Activated CD4-positive, alpha-beta memory T cell treated with anti-CD3 and anti-CD28 coated beads, Interleukin-2, amount 10 ng/mL, durations not matched to agents 7 days and 5 days (primary cell): Measurements from ENCODE around the gene COL6A1. TPM values are rescaled to one million over a fixed set of nuclear protein-coding genes. Genes with fewer than 3 reads are reported as not detected.

ENCODE experiments used
- CTCF ChIA-PET: fragments of 350-600 bp; sonication (Branson Sonifier 250); formaldehyde crosslinking; loops from one replicate; lab custom pipeline; 2021; ENCODE audit warnings: antibody characterized with exemption, inconsistent platforms; lab: Charles Lee
- POLR2A ChIA-PET: fragments of 350-600 bp; sonication (Branson Sonifier 250); formaldehyde crosslinking; loops from one replicate; lab custom pipeline; 2021; ENCODE audit warnings: antibody characterized with exemption; lab: Charles Lee
- DNase-seq: peaks from one replicate; pipeline ENCODE4 v3.0.0-alpha.2; 2020
- H3K27ac Mint-ChIP-seq: one replicate; pipeline ENCODE4 v1.8.0; 2021; ENCODE audit warnings: mild to moderate bottlenecking, mixed read lengths
- H3K27me3 Mint-ChIP-seq: one replicate; pipeline ENCODE4 v1.8.0; 2021; ENCODE audit warnings: mixed read lengths
- H3K36me3 Mint-ChIP-seq: one replicate; pipeline ENCODE4 v1.8.0; 2021; ENCODE audit warnings: low read depth, mixed read lengths
- H3K4me1 Mint-ChIP-seq: one replicate; pipeline ENCODE4 v1.8.0; 2021; ENCODE audit warnings: mixed read lengths
- H3K4me3 Mint-ChIP-seq: one replicate; pipeline ENCODE4 v1.8.0; 2021; ENCODE audit warnings: mild to moderate bottlenecking, mixed read lengths
- H3K9me3 Mint-ChIP-seq: one replicate; pipeline ENCODE4 v1.8.0; 2021; ENCODE audit warnings: mixed read lengths
- total RNA-seq, 2 experiments: library from RNA; stranded (reverse); gene quantifications; one replicate each; pipeline ENCODE4 v1.2.3, GENCODE V29; 2021

COL6A1 gene
- under 1 TPM; 0.08 to 0.33 TPM for total RNA-seq

- CTCF ChIA-PET = no interaction called here
- H3K9me3 Mint-ChIP-seq = no peaks in the 10 kb centered on the region
- no peak within 1 kb of the TSS for H3K27ac Mint-ChIP-seq
- peaks cover 4% of the 10 kb centered on the region for H3K27me3 Mint-ChIP-seq
- no peak within 1 kb of the TSS for H3K4me3 Mint-ChIP-seq
- peak; percentile 48 for DNase-seq
- peaks cover 6% of the 10 kb centered on the region for H3K4me1 Mint-ChIP-seq
- POLR2A ChIA-PET = no interaction called here
- no peaks in the 10 kb centered on the region for H3K36me3 Mint-ChIP-seq
Observed at GRCh38 chr21:45981151-45982091, at the start of gene COL6A1. Gene COL6A1 (plus strand): TSS chr21:45981770. CDS start chr21:45981851, 81 bp downstream.

- CTCF ChIA-PET = no interaction called here
- POLR2A ChIA-PET = no interaction called here
- Mint-ChIP-seq H3K36me3 (peaks cover 5% of the 10 kb centered on the region), H3K4me1 (peaks cover 5% of the 10 kb centered on the region), H3K27ac (no peak overlapping the region), H3K4me3 (no peak overlapping the region), H3K27me3 (peaks cover 10% of the 10 kb centered on the region), H3K9me3 (peaks cover 7% of the 10 kb centered on the region)
- no peak for DNase-seq
Observed at GRCh38 chr21:45932922-45933502, 48.6 kb upstream of the COL6A1 start.

- Mint-ChIP-seq H3K27me3 (peaks cover 10% of the 10 kb centered on the region), H3K27ac (no peak overlapping the region), H3K4me3 (no peak overlapping the region), H3K36me3 (peaks cover 5% of the 10 kb centered on the region), H3K4me1 (peaks cover 5% of the 10 kb centered on the region), H3K9me3 (peaks cover 7% of the 10 kb centered on the region)
- DNase-seq = no peak
- ChIA-PET POLR2A (no interaction called here), CTCF (no interaction called here)
Observed at GRCh38 chr21:45934085-45934484, 47.5 kb upstream of the COL6A1 start.

- DNase-seq = no peak
- H3K27ac Mint-ChIP-seq = no peak overlapping the region
- CTCF ChIA-PET = no interaction called here
- no peak overlapping the region for H3K4me3 Mint-ChIP-seq
- H3K36me3 Mint-ChIP-seq = peaks cover 5% of the 10 kb centered on the region
- H3K9me3 Mint-ChIP-seq = peaks cover 7% of the 10 kb centered on the region
- peaks cover 10% of the 10 kb centered on the region for H3K27me3 Mint-ChIP-seq
- H3K4me1 Mint-ChIP-seq = peaks cover 5% of the 10 kb centered on the region
- POLR2A ChIA-PET = no interaction called here
Observed at GRCh38 chr21:45934554-45934953, 47.0 kb upstream of the COL6A1 start.

- H3K36me3 Mint-ChIP-seq = peaks cover 5% of the 10 kb centered on the region
- CTCF ChIA-PET = no interaction called here
- H3K4me3 Mint-ChIP-seq = no peak overlapping the region
- peaks cover 7% of the 10 kb centered on the region for H3K9me3 Mint-ChIP-seq
- H3K27me3 Mint-ChIP-seq = peaks cover 10% of the 10 kb centered on the region
- H3K4me1 Mint-ChIP-seq = peaks cover 5% of the 10 kb centered on the region
- no peak overlapping the region for H3K27ac Mint-ChIP-seq
- no peak for DNase-seq
- POLR2A ChIA-PET = no interaction called here
Observed at GRCh38 chr21:45935628-45936027, 45.9 kb upstream of the COL6A1 start.

GRCh38 chr21:45937721-45938452 is 43.7 kb upstream of the COL6A1 start:
- DNase-seq = no peak
- no peak overlapping the region for H3K27ac Mint-ChIP-seq
- H3K9me3 Mint-ChIP-seq = peaks cover 3% of the 10 kb centered on the region
- H3K36me3 Mint-ChIP-seq = peaks cover 4% of the 10 kb centered on the region
- peaks cover 5% of the 10 kb centered on the region for H3K27me3 Mint-ChIP-seq
- H3K4me1 Mint-ChIP-seq = peaks cover 4% of the 10 kb centered on the region
- H3K4me3 Mint-ChIP-seq = no peak overlapping the region
- CTCF ChIA-PET = no interaction called here
- POLR2A ChIA-PET = no interaction called here

GRCh38 chr21:45938453-45938755 is 43.2 kb upstream of the COL6A1 start:
- ChIA-PET CTCF (no interaction called here), POLR2A (no interaction called here)
- Mint-ChIP-seq H3K27ac (no peak overlapping the region), H3K4me3 (no peak overlapping the region), H3K27me3 (no peaks in the 10 kb centered on the region), H3K9me3 (no peaks in the 10 kb centered on the region), H3K36me3 (no peaks in the 10 kb centered on the region), H3K4me1 (no peaks in the 10 kb centered on the region)
- DNase-seq = no peak

GRCh38 chr21:45938811-45939520 is 42.6 kb upstream of the COL6A1 start:
- Mint-ChIP-seq H3K27me3 (no peaks in the 10 kb centered on the region), H3K27ac (no peak overlapping the region), H3K36me3 (no peaks in the 10 kb centered on the region), H3K4me3 (no peak overlapping the region), H3K9me3 (no peaks in the 10 kb centered on the region), H3K4me1 (no peaks in the 10 kb centered on the region)
- no peak for DNase-seq
- ChIA-PET POLR2A (no interaction called here), CTCF (no interaction called here)

- Mint-ChIP-seq H3K27me3 (no peaks in the 10 kb centered on the region), H3K4me3 (no peak overlapping the region), H3K4me1 (no peaks in the 10 kb centered on the region), H3K9me3 (no peaks in the 10 kb centered on the region), H3K36me3 (no peaks in the 10 kb centered on the region), H3K27ac (no peak overlapping the region)
- ChIA-PET CTCF (no interaction called here), POLR2A (no interaction called here)
- DNase-seq = no peak
Observed at GRCh38 chr21:45939521-45940045, 42.0 kb upstream of the COL6A1 start.

GRCh38 chr21:45940091-45940490 is 41.5 kb upstream of the COL6A1 start:
- ChIA-PET POLR2A (no interaction called here), CTCF (no interaction called here)
- no peaks in the 10 kb centered on the region for H3K27me3 Mint-ChIP-seq
- DNase-seq = no peak
- H3K4me3 Mint-ChIP-seq = no peak overlapping the region
- H3K36me3 Mint-ChIP-seq = no peaks in the 10 kb centered on the region
- H3K27ac Mint-ChIP-seq = no peak overlapping the region
- H3K4me1 Mint-ChIP-seq = no peaks in the 10 kb centered on the region
- no peaks in the 10 kb centered on the region for H3K9me3 Mint-ChIP-seq

GRCh38 chr21:45940621-45941337 is 40.8 kb upstream of the COL6A1 start:
- ChIA-PET CTCF (no interaction called here), POLR2A (no interaction called here)

GRCh38 chr21:45941338-45941710 is 40.2 kb upstream of the COL6A1 start:
- POLR2A ChIA-PET = no interaction called here
- CTCF ChIA-PET = no interaction called here
- Mint-ChIP-seq H3K27me3 (no peaks in the 10 kb centered on the region), H3K9me3 (no peaks in the 10 kb centered on the region), H3K4me1 (no peaks in the 10 kb centered on the region), H3K4me3 (no peak overlapping the region), H3K36me3 (no peaks in the 10 kb centered on the region), H3K27ac (no peak overlapping the region)
- no peak for DNase-seq

More at GRCh38 chr21:45940621-45941337, 40.8 kb upstream of the COL6A1 start:
- Mint-ChIP-seq H3K36me3 (no peaks in the 10 kb centered on the region), H3K4me1 (no peaks in the 10 kb centered on the region), H3K27ac (no peak overlapping the region), H3K9me3 (no peaks in the 10 kb centered on the region), H3K4me3 (no peak overlapping the region), H3K27me3 (no peaks in the 10 kb centered on the region)
- DNase-seq = no peak
